GM12872 (cell line): ENCODE results near the gene BCR.

Experiments
- TF ChIP-seq, protein P1 (sequence below): IDR thresholded peaks from 3 replicates; pipeline ENCODE4 v1.5.1; 2011; ENCODE audit warnings: low read depth, mild to moderate bottlenecking, low read length, moderate library complexity; ENCODE audit not compliant: insufficient read depth

The BCR gene

DNA sequence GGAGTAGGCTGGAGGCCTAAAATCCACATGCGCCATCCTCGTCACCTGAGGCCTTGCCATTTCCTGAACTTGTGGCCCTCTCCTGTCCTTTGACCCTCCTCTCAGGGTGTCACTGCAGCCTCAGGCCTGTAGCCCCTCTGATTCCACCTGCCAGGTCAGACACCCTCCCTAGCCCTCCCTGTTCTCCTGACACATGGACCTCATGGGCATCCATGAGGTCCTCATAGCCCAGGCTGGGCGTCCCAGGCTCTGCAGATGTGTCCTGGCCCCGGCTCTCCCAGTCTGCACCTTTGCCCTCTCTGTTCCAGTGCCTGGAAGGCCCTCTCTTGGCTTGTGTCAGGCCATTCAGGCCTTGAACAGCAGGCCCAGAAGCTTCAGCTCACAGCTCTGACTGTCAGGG is 19.3 kb upstream of the BCR start:
- TF ChIP-seq, protein P1, sequence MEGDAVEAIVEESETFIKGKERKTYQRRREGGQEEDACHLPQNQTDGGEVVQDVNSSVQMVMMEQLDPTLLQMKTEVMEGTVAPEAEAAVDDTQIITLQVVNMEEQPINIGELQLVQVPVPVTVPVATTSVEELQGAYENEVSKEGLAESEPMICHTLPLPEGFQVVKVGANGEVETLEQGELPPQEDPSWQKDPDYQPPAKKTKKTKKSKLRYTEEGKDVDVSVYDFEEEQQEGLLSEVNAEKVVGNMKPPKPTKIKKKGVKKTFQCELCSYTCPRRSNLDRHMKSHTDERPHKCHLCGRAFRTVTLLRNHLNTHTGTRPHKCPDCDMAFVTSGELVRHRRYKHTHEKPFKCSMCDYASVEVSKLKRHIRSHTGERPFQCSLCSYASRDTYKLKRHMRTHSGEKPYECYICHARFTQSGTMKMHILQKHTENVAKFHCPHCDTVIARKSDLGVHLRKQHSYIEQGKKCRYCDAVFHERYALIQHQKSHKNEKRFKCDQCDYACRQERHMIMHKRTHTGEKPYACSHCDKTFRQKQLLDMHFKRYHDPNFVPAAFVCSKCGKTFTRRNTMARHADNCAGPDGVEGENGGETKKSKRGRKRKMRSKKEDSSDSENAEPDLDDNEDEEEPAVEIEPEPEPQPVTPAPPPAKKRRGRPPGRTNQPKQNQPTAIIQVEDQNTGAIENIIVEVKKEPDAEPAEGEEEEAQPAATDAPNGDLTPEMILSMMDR, result no peak

DNA sequence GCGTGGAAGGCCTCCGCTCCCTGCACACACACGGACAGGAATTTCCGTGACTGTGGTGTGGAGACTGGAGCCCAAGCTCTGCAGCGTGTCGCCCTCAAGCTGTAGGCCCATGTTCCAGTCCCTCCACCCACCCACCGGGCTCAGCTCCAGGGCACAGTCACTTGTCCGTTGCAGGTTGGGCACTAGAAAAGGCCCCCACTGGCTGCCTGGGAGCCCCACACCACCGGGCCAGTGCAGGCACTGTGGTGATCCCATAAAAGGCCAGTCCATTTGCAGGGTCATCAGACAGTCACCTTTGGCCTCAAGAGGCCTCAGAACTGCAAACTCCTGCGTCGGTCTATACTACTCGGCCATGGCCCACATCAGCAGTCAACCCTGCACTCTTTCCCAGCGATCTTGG is 18.7 kb upstream of the BCR start:
- TF ChIP-seq, protein P1, result no peak

DNA sequence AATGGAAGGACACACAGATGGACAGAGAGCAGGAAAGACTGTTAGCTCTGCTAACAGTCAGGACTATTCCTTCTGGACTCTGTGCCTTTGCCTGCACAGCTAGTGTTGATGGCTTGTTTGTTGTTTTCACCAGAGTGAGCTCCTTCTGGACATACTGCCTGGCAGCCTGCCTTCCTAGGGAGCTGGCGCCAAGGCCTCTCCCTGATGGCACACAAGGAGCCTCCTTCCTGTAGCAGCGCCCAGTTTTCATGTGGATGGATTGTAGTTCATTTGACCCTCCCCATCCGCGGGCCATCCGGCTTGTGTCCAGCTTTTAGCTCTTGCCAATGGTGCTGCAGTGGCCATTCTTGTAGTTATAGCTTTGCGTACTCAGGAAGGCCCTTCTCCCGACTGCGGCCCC is 16.6 kb upstream of the BCR start:
- TF ChIP-seq, protein P1, result no peak

DNA sequence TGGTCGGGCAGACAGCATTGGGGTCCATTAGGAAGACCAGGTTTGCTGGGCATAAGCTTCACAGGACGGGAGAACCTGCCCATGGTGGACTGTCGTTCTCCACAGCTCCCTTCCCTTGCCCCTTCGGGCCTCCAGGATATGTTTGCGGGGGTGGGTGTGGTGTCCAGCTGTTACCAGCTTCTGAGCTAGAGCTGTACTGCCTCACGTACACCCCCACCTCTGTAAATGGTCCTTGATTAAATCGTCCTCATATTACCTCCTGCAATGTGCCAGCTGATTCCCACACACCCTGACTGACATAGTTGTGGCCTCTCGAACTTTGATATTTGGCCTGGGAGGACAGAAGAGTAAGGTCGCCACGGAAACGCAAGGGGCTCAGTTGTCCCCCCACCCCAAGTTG is 16.2 kb upstream of the BCR start:
- TF ChIP-seq, protein P1, result no peak

DNA sequence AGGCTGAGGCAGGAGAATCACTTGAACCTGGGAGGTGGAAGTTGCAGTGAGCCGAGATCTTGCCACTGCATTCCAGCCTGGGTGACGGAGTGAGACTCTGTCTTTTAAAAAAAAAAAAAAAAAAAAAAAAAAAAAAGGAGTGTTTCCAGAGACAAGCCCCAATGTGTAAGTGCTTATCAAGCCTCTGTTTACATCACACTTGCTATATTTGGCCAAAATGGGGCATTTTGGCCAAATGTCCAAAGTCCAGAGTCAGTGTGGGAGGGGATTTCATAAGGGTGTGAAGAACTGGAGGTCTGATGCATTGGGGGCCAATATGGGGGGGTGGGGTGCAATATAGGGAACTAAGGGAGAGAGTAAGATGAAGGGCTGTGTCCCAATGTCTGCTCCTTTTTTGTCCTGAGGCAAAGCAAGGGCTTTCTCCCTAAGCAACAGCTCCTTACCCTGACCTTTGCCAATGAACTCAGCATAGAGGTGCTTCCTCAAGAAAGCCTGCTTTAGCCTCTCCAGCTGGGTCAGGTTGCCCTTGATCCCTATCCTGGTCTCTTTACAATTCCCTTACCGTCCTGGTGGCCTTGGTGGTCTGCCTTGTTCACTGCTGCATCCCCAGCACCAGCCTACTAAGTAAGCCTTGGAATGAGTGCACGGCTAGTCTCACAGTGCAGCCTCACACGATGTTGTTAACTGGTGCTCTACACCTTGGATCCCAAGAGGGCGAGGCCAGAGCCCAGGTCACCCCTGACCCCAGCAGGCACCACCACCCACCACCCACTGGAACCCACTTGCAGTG is 14.1 kb upstream of the BCR start:
- TF ChIP-seq, protein P1, result no peak

DNA sequence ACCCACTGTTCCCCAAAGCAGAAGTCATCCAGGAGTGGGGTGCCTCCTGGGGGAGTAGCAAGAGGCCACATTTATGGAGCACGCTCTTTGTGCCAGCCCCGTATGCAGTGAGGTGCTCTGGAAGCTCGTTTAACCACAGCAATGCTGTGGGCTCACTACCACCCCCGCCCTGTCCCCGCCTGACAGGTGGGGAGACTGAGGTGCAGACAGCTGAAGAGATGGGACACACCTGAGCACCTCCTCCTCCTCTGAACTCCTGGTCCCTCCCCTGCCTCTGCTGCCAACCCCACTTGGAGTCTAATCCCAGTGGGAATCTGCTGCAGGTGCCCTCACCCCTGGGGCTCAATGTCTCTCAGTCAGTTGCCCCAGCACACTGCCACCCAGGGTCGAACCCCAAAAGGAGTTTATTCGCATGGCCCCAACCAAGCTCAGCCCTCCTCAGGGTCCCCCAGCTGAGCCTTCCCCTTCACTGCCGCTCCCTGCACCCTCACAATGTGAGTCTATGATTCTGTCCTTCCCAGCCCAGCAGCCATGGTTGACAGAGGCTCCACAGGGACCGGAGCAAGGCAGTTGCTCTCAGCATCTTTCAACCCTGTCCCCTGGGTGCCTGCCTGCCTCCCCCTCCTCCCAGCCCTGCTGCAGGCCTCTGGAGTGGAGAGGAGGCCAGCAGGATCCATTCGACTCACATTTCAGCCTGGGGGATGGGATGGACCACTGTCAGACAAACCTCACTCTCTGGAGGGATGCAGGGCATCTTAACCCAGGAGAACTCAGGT is 13.3 kb upstream of the BCR start:
- TF ChIP-seq, protein P1, result no peak

DNA sequence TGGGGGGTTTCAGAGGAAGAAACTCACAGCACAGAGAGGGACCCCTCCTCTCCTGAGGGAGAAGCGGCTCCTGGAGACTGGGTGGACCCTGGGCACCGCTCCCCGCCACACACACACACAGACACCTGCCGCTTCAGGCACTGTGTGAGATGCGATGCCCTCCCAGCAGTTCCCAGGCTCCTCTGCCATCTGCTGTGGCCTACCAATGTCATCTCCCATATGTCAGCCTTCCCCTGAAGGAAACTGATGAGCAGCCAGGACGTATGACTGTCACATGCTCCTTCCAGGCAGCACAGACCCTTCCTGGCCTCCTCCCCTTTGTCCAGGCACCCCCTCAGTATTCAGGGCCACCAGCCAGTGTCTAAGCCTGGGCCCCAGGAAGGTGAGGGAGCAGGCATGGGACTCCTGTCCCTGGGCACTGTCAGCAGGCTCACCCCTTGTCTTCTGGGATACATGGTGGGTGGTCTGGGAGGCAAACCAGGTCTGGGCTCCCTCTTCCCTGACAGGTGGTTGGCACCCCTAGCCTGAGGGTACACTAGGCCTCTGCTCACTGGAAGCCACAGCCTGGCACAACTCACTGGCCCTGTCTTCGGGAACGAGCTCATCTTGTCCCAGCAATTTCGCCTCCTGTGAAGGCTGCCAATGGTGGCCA is 11.8 kb upstream of the BCR start:
- TF ChIP-seq, protein P1, result no peak
